GM18517 (cell line): ENCODE results near the gene ZNF740.

Experiments used
- ATAC-seq: cut with Tn5 transposase; IDR thresholded peaks from one replicate; pipeline ENCODE4 v1.9.1; 2021; ENCODE audit warnings: mild to moderate bottlenecking, moderate library complexity; ENCODE audit not compliant: unreplicated experiment

The ZNF740 gene

GRCh38 chr12:53224061-53224896 lies 43.8 kb downstream of the ZNF740 start:
- no peak for ATAC-seq

DNA sequence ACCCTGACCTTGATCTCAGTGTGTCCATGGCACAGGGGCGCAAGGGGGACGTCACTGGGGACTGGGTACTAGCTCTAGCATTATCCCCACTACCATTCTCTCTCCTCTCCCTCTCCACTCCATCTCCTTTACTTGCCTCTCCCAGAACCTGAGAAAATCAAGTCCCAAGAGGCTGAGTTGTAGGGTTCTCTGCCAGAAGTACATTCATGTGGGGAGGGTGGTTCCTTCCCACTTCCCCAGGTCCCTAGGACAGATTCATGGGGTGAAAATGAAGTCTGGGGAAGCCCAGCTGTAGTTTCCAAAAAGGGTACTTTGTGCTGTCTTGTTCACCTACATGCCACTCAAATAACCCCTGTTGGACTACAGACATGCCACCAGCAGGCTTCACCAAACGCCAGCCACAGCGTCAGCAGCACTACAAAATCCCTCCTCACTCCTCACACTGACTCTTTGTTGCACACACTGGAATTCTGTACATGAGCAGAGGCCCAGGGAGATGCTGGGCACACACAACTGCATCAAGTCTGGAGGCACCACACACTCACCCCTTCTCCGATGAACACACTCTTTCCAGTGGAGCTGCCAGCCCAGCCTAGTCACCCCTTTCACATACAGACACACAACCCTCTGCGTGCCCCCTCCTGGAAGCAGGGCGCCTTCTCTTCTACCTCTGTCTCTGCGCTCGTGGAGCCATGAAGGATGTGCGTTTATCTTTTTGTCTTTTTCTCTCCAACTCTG lies 44.5 kb downstream of the ZNF740 start:
- ATAC-seq, result no peak

DNA sequence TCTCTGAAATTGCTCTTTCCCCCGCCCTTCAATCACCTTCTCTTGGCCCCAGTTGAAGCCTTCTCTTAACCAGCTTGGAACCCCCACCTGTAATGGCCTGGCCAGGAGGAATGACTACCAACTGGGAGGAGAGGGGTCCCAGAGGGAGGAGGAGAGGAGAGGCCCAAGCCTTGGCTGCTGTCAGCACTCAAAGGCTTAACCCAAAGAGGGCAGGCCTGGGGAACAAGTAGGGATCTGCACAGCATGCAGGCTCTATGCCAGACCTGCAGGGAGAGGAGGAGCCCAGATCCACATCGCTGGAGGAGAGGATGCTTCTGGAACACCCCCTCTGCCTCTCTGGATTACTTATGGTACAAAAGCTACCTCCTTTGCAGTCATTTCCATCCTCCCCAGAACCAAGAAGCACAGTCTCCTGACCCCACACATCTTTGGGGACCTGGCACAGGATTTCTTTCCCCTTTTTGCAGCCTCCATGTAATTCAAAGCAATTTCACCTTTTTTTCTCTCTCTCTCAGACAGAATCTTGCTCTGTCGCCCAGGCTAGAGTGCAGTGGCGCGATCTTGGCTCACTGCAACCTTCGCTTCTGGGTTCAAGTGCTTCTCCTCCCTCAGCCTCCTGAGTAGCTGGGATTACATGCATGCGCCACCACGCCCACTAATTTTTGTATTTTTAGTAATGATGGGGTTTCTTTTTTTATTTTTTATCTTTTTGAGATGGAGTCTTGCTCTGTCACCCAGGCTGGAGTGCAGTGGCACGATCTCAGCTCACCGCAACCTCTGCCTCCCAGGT lies 45.3 kb downstream of the ZNF740 start:
- no peak for ATAC-seq

GRCh38 chr12:53226815-53227214 lies 46.3 kb downstream of the ZNF740 start:
- ATAC-seq, result no peak

GRCh38 chr12:53227341-53227740 lies 46.8 kb downstream of the ZNF740 start:
- ATAC-seq, result no peak

DNA sequence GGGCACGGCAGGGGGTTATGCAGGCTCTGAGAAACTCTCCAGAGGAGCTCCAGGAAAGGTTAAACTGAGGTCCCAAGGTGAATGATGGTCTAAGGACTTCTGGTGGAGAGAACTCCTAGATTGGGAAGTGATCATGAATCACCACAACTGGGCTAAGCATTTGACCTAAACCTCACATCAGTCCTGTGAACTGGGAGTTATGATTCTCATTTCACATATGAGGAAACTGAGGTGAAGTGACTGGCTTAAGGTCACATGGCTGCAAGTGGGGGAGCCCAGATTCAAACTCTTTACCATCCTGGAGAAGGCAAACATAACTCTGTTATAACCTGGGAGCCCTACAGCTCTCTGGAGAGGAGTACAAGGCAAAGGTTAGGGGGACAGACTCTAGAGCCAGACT lies 47.3 kb downstream of the ZNF740 start:
- no peak for ATAC-seq

DNA sequence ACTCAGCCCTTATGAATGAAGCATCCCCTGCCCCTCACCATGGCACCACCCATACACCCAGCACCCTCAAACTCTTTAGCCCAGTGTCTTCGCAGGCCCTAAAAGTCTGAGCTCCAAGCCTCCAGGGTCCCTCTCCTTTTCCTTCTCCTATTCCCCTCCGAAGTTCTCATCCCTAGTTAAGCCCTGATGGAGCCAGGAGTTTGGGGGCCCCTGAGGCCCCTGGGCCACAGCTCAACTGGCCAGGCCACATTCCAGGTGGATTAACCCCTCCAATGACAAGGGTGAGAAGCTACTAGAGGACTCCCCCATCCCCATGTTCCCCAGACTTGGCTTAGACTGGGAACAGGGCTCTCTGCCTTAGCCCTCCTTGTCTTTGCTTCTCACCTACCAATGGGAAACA lies 48.9 kb downstream of the ZNF740 start:
- ATAC-seq, result no peak

GRCh38 chr12:53230108-53230845 lies 49.8 kb downstream of the ZNF740 start:
- no peak for ATAC-seq

- no peak for ATAC-seq
Observed at GRCh38 chr12:53231671-53231920, 51.1 kb downstream of the ZNF740 start.

- no peak for ATAC-seq
Observed at GRCh38 chr12:53231921-53232645, 51.6 kb downstream of the ZNF740 start, which contains the start of gene RARG. RARG (minus strand) TSS chr12:53232209; CDS start chr12:53227545, 4,664 bp downstream.

GRCh38 chr12:53232646-53233461 lies 52.3 kb downstream of the ZNF740 start:
- no peak for ATAC-seq

- no peak for ATAC-seq
Observed at GRCh38 chr12:53233671-53234121, 53.2 kb downstream of the ZNF740 start.

- no peak for ATAC-seq
Observed at GRCh38 chr12:53234271-53234914, 53.9 kb downstream of the ZNF740 start.

DNA sequence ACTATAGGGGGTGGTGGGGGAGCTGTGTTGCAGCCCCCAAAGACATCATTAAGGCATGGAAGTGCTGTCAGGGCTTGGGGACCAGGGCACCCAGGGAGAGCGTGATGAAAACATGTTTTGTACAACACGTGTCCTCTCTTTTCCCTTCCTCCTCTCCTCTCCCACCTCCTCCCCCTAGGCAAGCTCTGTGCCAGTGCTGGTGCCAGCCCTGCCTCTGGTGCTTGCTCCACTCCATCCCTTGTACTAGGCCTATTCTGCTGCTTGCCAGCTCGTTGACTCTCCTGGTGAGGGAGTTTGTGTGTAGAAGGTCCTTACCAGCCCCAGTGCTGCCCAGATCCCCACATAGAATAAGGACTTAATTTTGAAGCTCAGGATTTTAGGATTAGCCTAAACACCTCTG lies 54.6 kb downstream of the ZNF740 start:
- ATAC-seq, result no peak

GRCh38 chr12:53235742-53236442 lies 55.4 kb downstream of the ZNF740 start:
- ATAC-seq, result no peak

DNA sequence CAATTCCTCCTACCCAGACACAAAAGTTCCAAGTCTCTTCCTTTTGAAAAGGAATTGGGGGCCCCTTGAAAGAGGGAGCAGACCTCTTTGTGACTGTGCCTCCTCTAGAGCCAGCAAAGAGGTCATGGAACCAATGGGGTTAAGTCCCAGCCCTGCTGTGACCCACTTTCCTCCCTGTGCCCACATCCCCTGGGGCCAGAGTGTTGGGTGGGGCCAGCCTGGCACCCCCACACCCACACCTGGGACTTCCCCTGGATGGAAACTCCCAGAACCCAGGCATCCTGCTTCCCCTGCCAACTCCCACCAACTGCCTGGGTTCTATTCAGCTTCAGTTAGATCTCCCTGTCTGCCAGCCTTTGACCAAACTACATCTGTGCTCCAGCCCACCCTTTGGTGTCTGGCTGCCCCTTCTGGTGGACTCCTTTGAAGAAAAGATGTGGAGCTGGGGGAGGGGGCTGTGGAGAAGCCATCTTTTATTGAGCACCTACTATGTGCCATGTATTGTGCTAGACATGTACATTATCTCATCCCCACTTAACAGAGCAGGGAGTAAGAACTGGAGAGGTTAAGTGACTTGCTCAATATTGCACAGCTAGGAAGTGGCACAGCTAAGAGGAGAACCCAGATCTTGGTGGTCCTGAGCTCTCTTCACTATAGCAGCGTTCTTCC lies 56.1 kb downstream of the ZNF740 start:
- ATAC-seq, result no peak

DNA sequence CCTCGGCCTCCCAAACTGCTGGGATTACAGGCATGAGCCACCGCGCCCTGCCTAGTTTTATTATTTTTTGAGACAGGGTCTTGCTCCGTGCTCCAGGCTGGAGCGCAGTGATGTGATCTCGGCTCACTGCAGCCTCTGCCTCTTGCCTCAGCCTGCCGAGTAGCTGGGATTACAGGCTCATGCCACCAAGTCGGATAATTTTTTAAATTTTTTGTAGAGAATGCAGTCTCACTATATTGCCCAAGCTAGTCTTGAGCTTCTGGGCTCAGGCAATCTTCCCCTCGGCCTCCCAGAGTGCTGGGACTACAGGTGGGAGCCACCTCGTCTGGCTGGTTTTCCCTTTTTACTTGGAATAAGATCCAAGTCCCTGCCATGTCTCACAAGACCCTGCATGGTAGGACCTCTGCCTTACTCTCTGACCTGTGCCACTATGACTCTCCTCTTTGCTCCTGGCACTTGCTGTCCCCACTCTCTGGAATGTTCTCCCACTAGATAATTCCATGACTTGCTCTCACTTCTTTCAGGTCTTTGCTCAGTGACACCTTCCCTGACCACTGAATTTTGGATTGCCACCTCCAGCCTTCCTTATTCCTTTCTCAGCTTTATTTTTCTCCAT lies 59.2 kb downstream of the ZNF740 start:
- no peak for ATAC-seq
